ENCODE measurements around the gene OSBPL3.

DNA sequence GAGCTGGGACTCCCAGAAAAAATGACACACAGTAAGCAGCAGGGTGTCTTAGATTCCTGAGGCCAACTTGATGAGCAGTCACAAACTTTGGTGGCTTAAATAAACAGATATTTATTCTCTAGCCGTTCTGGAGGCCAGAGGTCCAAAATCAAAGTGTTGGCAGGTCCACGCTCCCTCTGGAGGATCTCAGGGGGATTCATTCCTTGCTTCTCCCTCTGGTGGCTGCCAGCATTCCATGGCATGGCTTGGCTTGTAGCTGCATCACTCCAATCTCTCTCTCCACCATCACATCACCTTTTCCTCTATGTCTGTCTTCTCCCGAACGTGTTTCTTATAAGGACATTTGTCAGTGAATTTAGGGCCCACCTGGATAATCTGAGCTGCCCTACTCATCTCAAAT lies 98.4 kb downstream of the OSBPL3 start:
- TF ChIP-seq, protein P1, sequence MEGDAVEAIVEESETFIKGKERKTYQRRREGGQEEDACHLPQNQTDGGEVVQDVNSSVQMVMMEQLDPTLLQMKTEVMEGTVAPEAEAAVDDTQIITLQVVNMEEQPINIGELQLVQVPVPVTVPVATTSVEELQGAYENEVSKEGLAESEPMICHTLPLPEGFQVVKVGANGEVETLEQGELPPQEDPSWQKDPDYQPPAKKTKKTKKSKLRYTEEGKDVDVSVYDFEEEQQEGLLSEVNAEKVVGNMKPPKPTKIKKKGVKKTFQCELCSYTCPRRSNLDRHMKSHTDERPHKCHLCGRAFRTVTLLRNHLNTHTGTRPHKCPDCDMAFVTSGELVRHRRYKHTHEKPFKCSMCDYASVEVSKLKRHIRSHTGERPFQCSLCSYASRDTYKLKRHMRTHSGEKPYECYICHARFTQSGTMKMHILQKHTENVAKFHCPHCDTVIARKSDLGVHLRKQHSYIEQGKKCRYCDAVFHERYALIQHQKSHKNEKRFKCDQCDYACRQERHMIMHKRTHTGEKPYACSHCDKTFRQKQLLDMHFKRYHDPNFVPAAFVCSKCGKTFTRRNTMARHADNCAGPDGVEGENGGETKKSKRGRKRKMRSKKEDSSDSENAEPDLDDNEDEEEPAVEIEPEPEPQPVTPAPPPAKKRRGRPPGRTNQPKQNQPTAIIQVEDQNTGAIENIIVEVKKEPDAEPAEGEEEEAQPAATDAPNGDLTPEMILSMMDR (IDR thresholded peaks at IDR 0.05): no peak
- TF ChIP-seq POLR2A (IDR thresholded peaks at IDR 0.05): no peak

Measured in esophagus squamous epithelium (tissue), 4 donors.